Jurkat, Clone E6-1 (cell line): ENCODE data around the gene ANKIB1.
"Not testable (repeated sequence)": the region's sequence is repeated elsewhere in the genome, so short reads cannot be mapped to it uniquely, and the experiment has no call there.

Source experiments
- DNase-seq: peaks from one replicate; pipeline ENCODE4 v3.0.0-alpha.2; 2011; ENCODE audit warnings: low read depth, low spot score
- H3K4me3 ChIP-seq: 2 replicates; pipeline ENCODE4 v1.5.1; 2011; ENCODE audit warnings: mild to moderate bottlenecking, low read length, control low read depth, moderate library complexity

ANKIB1 gene

DNA sequence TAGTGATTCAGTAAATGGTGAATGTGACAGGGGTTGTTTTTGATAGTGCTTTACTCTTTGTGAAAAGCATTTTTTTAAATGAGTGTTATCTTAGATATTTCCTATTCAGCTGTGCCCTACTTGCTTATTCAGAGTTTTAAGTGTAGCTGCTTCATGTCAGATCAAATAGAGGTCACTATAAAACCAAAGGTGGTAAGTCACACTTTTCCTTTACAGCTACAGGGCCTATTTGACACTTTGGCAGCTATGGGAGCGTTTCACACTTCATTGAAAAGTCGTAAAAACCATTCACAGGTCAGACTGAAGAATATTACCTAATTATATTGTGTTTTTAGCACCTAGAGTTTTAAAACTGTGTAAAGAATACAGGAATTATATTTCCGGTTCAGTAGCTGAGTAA is 67.3 kb downstream of the ANKIB1 start:
- no peak overlapping the region for H3K4me3 ChIP-seq
- DNase-seq: no peak

DNA sequence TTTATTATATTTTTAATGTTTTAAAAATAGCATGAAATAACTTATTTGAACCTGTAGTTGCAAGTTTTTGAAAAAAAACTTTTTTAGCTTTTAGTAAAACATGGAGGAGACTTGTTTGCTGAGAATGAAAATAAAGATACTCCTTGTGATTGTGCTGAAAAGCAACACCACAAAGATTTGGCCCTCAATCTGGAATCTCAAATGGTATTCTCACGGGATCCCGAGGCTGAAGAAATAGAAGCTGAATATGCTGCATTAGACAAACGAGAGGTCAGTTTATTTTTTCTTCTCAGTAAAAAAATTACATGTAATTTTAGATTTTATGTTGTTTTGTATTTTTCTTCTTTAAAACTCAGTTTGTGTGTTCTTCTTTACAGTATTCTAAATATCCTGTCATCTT is 73.5 kb downstream of the ANKIB1 start:
- no peak overlapping the region for H3K4me3 ChIP-seq
- DNase-seq: no peak

DNA sequence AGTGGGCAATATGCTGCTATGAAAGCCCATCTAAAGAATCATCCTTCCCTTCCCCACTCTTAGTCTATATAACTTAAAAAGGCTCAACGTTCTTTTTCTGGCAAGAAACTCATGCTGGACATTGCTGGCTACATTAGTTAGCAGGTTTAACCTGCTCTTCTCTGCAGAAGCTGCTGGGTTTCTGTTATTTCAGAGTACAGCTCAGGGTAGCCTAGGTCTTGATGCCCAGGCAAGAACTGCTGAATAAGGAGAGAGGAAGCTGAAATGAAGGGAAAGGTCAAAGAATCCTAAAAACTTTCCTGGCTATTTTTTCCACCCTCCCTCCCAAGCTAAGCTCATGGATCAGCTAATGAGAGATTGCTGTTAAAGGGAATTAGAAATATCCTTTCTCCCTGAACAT is 79.4 kb downstream of the ANKIB1 start:
- no peak for DNase-seq
- H3K4me3 ChIP-seq: no peak overlapping the region

DNA sequence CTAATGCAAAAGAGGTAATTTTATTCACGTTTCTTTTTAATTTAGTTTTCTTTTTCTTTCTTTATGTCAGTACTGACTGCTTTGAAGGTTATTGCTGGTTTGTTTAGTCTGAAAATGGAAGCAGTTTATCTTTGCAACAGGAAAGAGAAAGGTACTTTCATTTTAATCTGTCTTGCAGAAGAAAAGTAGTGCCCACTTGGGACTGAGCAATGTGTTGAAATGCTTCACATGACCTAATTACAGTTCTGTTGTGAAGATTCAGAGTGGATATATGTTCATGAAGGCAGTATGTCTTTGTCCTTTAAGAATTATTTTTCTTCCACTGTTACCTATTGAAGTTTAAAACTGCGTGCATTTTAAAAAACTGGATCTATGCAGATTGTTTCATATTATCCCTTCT is 80.1 kb downstream of the ANKIB1 start:
- DNase-seq: no peak

DNA sequence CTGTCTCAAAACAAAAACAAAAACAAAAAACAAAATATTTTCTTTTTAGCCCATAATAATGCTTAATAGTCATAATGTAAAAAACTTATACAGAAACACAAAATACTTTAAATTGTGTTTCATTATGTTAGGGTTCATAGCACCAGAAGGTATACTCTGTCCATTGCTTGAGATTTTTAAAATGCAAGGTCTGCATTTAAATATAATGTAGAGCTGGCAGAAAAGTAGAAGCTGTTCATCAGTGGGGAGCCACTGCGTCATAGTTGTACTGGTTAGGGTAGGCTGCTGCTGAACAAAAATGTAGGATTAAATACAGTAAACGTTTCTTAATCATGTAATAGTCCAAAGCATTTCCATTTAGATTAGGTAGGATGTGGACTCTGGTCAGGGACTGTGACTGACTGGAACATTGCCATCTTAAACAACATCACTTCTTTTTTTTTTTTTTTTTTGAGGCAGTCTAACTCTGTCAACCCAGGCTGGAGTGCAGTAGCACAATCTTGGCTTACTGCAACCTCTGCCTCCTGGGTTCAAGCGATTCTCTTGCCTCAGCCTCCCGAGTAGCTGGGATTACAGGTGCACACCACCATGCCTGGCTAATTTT is 85.2 kb downstream of the ANKIB1 start:
- no peak overlapping the region for H3K4me3 ChIP-seq
- no peak for DNase-seq

More for the DNA sequence above, 80.1 kb downstream of the ANKIB1 start:
- no peak overlapping the region for H3K4me3 ChIP-seq

DNA sequence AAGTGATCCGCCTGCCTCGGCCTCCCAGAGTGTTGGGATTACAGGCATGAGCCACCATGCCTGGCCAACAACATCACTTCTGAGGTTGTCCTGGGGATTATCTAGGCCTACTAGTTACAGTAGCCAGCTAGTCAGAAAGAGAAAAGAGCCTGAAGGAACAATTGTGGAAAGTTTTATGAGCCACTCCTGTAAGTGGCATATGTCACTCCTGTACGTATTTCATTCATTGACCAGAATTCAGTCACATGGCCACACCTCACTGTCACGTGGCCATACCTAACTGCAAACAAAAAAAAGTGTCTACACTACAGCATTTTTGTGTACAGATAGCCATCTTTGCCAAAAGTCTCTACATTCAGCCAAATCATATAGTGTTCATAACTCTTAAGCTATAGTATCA is 85.7 kb downstream of the ANKIB1 start:
- DNase-seq: no peak
- no peak overlapping the region for H3K4me3 ChIP-seq

DNA sequence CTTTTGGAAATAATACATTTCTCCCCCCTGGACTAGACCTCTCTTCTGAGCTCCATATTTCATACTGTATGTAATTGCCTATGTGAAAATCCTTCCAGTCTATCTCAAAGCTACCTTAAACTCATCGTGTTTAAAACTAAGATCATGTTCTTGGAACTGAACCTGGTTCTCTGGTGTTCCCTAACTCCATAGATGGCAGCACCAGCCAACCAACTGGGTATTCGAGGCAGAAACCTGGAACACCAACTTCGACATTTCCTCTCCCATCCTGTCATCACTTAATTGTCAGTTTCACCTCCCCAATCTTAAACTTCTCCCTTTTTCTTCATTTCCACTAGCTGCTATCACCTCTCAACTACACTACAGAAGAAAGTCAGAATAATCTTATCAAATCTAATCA is 87.0 kb downstream of the ANKIB1 start:
- no peak overlapping the region for H3K4me3 ChIP-seq
- DNase-seq: no peak

DNA sequence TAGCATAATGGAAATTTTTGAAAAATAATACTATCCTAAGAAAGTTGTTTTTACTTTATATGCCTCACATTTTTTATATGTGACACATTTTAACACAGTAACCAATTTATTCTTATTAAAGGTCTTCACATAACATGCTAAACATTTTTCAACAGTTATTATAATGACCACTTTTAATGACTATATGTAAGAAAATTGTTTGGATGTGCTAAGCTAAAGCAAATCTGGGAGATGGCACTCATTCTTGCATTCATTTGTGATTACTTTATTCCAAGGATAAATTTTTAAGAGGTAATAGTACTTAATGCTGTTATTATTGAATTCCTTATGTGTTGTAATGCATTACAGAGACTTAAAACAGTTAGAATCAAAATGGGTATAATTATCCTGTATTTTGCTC is 88.1 kb downstream of the ANKIB1 start:
- DNase-seq: no peak
- no peak overlapping the region for H3K4me3 ChIP-seq

DNA sequence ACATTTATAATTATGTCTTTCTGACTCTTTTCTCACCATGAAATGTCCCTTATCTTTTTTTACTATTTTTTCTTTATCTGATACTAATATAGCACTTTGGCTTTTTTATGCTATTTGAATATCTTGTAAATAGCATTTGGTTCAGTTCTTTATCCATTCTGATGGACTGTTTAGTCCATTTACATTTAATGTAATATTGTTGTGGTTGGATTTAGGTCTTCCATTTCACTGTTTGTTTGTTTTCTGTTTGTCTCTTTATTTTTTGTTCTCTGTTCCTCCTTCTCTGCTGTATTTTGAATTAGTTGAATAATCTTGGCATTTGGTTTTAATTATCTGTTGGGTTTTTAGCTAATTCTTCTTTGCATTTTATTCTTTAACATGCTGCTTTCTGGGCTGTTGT is 89.8 kb downstream of the ANKIB1 start:
- H3K4me3 ChIP-seq: no peak overlapping the region
- DNase-seq: no peak

DNA sequence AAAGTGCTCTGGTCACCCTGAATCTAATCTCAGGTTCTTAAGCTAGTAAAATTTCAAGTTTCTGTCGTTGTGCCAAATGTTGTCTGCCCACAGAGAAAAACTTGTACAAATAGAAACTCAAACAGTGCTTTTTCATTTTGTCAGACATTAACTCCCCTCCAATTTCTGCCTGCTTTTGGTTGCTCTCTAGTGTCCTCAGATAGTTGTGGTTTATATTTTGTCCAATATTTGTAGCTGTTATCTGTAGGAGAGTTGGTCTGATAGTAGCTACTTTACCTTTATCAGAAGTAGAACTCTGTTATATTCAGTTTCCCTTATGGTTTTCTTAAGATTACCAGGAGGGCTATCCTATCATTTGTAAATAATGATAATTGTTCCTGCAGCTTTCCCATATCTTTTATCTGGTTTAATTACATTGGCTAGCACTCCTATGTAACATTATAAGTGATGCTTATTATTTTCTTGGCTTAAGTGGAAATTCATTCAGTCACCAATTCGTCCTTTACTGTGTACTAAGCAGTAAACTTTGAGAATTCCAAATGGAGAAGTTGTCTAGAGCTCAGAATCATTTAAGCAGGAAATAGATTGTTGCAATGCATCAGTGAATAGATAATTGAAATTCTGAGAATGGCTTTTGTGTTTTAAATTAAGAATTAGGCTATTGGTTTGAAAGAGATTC is 91.0 kb downstream of the ANKIB1 start:
- H3K4me3 ChIP-seq: no peak overlapping the region
- no peak for DNase-seq

DNA sequence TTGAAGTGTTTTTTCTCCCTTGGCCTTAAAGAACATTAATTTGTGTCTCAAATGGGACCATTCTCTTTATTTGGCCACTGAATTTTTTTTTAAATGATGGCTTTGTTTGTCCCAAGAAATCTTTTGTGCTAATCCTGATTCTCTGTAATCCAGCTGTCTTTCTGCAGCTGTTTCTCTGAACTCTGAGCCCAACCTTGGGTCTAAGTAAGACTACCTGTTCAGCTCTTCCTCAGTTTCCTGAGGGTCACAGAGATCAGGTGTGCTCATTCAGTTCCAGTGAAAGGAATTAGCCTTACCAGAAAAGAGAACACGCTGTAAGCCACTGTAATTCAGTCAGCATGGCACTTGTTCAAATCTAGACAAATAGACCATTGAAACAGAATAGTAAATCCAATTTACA is 94.2 kb downstream of the ANKIB1 start:
- DNase-seq: no peak
- H3K4me3 ChIP-seq: no peak overlapping the region

DNA sequence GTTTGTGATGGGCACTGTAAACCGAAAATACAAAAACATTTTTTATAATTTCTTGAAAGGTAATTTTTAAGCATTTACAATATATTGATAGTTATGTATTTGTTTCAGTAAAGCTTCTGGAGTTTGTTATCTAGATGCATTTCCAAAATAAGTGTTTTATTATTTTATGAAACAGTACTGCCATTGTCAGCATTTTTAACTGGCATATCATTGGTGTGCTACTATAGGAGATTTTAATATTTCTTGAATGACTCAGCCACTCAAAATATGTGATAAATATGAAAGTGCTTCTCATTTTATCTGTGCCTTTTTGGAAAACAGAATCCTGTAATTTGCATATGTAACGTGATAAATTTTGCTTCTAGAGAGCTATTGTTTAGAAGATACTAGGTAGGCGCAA is 97.9 kb downstream of the ANKIB1 start:
- no peak overlapping the region for H3K4me3 ChIP-seq
- DNase-seq: no peak

DNA sequence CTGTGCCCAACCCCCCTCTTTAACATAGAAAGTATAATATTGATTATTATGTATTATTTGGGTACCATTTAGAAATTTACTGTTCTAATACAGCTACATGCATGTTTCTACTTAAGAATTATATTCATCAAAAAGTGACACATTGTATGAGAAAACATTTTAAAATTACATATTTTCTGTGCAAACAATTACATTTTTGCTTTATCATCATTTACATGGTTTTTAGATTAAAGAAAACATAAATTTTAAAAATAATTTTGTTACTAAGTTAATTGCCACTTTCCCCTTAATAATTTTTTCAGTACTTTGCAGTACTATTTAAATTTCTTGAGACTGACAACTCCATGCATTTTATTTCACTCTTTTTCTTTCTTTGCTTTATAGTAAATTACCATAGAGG is 106.2 kb downstream of the ANKIB1 start:
- H3K4me3 ChIP-seq: no peak overlapping the region
- no peak for DNase-seq

DNA sequence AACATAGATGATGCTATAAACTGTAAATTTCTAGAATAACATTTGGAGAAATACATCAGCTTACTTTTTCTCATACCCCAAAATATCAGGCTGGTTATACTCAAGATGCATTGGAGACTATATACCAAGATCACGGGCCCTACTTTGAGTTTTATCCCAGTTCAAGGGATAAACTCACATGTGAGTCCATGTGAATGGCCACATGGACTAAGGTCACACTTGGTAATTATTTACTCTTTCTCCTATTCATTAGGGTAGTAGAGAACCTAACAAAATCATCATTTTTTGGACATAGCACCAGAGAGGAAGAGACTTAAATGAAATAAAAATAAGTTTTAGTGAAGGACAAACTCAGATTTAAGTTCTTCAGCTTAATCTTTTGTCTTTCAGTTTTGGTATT is 108.4 kb downstream of the ANKIB1 start:
- DNase-seq: no peak
- H3K4me3 ChIP-seq: no peak overlapping the region

DNA sequence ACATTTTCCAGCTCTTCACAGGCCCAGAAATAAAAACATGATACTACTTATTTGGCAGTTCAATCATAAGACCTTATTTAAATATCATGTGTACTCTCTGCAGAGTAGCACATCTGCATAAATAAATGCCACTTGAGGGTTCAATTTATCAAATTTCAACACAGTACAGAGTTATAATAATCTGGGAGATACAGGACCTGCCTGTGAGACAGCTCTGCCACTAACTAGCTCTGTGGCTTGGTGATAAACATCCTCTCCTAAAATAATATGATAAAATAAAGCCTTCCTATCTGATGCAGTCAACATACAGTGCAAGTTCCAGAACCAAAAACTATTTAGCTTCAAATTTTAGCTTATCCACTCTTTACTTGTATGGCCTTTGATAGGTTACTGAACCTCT is 110.6 kb downstream of the ANKIB1 start:
- no peak overlapping the region for H3K4me3 ChIP-seq
- no peak for DNase-seq

DNA sequence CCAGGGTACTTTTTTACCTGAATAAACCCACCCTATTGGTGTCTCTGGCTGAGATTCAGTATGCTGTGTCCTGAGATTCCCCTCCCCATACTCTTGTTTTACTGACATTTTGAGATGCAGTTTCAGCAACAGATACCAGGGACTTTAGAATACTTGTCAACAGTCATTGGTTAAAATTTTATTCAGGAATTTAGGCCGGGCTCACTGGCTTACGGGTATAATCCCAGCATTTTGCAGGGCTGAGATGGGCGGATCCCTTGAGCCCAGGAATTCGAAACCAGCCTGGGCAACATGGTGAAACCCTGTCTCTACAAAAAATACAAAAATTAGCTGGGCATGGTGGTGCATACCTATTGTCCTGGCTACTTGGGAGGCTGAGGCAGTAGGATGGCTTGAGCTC is 111.5 kb downstream of the ANKIB1 start:
- no peak overlapping the region for H3K4me3 ChIP-seq
- DNase-seq: no peak

DNA sequence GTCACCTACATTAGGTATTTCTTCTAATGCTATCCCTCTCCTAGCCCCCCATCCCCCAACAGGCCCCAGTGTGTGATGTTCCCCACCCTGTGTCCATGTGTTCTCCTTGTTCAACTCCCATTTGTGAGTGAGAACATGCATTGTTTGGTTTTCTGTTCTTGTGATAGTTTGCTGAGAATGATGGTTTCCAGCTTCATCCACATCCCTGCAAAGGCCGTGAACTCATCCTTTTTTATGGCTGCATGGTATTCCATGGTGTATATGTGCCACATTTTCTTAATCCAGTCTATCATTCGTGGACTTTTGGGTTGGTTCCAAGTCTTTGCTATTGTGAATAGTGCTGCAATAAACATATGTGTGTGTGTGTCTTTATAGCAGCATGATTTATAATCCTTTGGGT is 113.4 kb downstream of the ANKIB1 start:
- not testable (repeated sequence) for DNase-seq, H3K4me3 ChIP-seq

DNA sequence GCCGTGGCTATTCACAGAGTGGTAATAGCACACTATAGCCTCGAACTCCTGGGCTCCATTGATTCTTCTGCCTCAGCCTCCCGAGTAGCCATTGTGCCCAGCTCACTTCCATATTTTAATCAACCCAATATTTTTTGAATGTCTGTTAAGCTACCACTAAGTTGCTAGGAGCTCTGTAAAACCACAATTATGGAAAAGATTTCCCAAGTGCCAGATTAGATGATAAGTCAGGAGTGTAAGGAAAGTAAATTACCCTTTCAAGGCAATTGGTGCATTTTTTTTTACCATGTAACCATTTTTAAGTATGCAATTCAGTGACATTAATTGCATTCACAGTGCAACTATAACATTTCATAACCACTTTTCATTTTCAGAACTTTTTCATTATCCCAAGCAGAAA is 114.0 kb downstream of the ANKIB1 start:
- no peak for DNase-seq
- H3K4me3 ChIP-seq: no peak overlapping the region

DNA sequence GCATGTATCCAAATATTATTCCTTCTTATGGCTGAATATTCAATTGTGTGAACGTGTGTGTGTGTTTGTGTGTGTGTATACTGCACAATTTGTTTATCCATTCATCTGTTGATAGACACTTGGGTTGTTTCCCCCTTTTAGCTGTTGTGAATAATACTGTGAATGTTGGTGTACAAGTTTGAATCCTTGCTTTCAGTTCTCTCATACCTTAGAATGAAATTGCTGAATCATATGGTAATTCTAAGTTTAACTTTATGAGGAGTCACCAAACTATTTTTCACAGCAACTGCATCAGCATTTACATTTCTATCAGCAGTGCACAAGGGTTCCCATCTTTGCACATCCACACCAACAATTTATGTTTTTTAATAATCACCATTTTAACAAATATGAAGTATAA is 114.6 kb downstream of the ANKIB1 start:
- no peak for DNase-seq
- no peak overlapping the region for H3K4me3 ChIP-seq

DNA sequence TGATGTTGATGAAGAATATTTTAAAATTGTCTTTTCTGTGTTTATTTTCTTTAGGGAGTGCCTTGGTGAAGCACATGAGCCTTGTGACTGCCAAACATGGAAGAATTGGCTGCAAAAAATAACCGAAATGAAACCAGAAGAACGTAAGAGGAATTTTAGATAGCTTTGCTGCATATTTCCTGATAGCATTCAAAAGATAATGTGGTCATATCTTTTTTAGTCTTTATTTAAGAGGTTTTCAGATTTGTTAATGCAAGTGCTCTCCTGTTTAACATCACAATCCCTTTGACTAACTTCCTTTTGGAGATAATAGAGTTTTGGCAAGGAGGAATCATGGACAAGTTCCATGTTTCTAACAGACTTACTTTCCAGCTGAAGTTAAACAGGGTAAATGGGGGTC is 116.4 kb downstream of the ANKIB1 start:
- H3K4me3 ChIP-seq: no peak overlapping the region
- no peak for DNase-seq

DNA sequence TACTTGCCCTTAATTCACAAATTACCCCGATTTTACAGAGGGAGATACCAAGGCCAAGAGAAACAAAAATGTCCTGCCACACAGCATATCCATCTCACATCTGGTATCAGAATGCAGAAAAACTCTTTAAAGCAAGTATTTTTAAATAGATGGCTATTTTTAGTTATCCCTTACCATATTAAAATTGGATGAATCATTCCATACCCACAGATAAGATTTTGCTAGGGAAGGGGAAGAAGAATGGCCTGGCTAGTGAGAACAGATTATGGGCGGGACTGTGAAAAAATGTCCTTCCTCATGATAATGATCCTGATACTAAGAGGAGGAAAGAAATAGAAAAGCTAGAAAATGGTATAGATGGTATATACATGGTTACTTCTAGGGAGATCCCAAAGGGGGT is 121.0 kb downstream of the ANKIB1 start:
- H3K4me3 ChIP-seq: no peak overlapping the region
- no peak for DNase-seq
